Measurements from ENCODE around the gene MYMX. TPM values are rescaled to one million over a fixed set of nuclear protein-coding genes. Genes with fewer than 3 reads are reported as not detected.

Gene MYMX
- total RNA-seq, 3 donors from 2014 or later = 0.39 TPM; not detected in 2

DNA sequence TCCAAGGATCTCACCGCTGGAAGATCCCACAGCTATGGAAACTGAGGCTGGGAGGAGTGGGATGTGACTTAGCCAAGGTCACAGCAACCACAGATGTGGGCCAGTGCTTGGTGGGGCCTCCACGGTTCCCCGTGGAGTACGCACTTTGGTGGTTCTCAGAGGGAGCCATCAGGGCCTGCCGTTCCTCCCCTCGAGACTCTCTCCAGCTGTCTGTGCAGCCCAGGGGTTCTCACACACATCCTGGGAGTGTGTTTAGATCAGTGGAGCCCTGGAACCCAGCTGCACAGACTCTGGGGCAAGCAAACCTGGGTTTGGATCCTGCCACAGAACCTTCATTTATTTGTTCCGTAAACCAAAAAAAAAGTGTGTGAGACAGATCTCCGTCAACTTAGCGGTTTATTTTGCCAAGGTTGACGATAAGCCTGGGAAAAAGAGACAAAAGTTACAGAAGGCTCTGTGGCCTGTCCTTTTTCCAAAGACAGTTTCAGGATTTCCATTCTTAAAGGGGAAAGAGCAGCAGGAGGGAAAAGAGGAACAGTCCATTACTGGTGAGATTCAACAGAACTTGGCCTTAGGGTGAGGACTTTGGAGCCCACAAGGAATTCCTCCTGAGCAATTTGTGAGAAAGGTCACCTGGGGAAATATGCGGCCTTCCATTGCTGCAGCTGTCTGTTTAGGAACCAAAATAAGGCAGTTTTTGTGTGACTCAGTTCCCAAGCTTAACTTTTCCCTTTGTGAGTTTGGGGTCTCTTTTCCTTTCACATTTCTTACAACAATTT is 13.6 kb upstream of the MYMX start:
- Histone ChIP-seq H3K4me3 (no peak overlapping the region), H3K36me3 (ENCODE audit: low read depth) (no peaks in the 10 kb centered on the region), H3K4me1 (ENCODE audit: low read depth) (no peaks in the 10 kb centered on the region), H3K9me3 (no peaks in the 10 kb centered on the region)
- ATAC-seq = peak; percentile 40
- DNase-seq = no peak
- intact Hi-C loops (cut with DNase I, micrococcal nuclease) = no loop called here
- TF ChIP-seq, protein P1, sequence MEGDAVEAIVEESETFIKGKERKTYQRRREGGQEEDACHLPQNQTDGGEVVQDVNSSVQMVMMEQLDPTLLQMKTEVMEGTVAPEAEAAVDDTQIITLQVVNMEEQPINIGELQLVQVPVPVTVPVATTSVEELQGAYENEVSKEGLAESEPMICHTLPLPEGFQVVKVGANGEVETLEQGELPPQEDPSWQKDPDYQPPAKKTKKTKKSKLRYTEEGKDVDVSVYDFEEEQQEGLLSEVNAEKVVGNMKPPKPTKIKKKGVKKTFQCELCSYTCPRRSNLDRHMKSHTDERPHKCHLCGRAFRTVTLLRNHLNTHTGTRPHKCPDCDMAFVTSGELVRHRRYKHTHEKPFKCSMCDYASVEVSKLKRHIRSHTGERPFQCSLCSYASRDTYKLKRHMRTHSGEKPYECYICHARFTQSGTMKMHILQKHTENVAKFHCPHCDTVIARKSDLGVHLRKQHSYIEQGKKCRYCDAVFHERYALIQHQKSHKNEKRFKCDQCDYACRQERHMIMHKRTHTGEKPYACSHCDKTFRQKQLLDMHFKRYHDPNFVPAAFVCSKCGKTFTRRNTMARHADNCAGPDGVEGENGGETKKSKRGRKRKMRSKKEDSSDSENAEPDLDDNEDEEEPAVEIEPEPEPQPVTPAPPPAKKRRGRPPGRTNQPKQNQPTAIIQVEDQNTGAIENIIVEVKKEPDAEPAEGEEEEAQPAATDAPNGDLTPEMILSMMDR (IDR thresholded peaks at IDR 0.05) = no peak

DNA sequence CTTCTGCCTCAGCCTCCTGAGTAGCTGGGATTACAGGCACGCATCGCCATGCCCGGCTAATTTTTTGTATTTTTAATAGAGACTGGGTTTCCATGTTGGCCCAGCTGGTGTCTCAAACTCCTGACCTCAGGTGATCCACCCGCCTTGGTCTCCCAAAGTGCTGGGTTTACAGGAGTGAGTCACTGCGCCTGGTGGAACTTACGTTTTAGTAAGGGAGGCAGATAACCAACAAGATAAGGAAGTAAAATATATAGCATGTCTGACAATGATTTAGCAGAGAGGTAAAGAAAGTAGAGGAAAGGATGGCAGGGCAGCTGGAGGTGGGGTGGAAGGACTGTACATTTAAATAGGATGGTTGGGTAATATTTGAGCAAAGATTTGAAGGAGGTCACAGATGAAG is 12.8 kb upstream of the MYMX start:
- Histone ChIP-seq H3K4me1 (ENCODE audit: low read depth) (no peaks in the 10 kb centered on the region), H3K4me3 (no peak overlapping the region), H3K36me3 (ENCODE audit: low read depth) (no peaks in the 10 kb centered on the region), H3K9me3 (no peaks in the 10 kb centered on the region)
- peak in 1 of 3 donors; percentile 44 for DNase-seq
- TF ChIP-seq, protein P1 (IDR thresholded peaks at IDR 0.05) = no peak
- intact Hi-C loops (cut with DNase I, micrococcal nuclease) = no loop called here
- ATAC-seq = peak; percentile 87

DNA sequence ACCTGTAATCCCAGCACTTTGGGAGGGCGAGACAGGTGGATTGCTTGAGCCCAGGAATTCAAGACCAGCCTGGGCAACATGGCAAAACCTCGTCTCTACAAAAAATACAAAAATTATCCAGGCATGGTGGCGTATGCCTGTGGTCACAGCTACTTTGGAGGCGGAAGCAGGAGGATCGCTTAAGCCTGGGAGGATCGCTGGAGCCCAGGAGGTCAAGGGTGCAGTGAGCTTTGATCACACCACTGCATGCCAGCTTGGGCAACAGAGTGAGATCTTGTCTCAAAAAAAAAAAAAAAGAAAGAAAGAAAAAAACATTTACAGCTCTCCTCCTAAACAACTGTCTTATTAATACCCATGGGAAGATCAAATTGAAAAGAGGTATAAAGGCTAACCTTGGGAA is 8.8 kb upstream of the MYMX start:
- Histone ChIP-seq H3K36me3 (ENCODE audit: low read depth) (no peaks in the 10 kb centered on the region), H3K4me3 (no peak overlapping the region), H3K4me1 (ENCODE audit: low read depth) (no peaks in the 10 kb centered on the region), H3K9me3 (no peaks in the 10 kb centered on the region)
- intact Hi-C loops (cut with DNase I, micrococcal nuclease) = no loop called here
- TF ChIP-seq, protein P1 (IDR thresholded peaks at IDR 0.05) = no peak
- DNase-seq (no peak), ATAC-seq (no peak)

DNA sequence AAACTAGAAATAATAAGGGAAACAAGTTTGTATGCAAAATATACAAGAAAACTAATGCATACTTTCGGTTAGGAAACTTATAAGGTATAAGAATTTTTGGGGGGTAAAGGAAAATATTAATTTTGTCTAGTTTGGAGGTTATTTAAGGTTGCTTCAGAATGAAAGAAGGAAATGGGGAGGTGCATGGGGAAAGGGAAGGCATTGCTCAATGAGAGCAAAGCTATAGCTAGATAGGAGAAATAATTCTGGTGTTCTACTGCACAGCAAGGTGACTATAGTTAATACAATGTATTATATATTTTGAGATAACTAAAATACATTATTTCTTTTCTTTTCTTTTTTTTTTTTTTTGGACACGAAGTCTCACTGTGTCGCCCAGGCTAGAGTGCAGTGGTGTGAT is 5.4 kb upstream of the MYMX start:
- Histone ChIP-seq H3K4me1 (ENCODE audit: low read depth) (no peaks in the 10 kb centered on the region), H3K4me3 (no peak overlapping the region), H3K36me3 (ENCODE audit: low read depth) (no peaks in the 10 kb centered on the region), H3K9me3 (no peaks in the 10 kb centered on the region)
- TF ChIP-seq, protein P1 (IDR thresholded peaks at IDR 0.05) = no peak
- ATAC-seq (no peak), DNase-seq (no peak)
- intact Hi-C loops (cut with DNase I, micrococcal nuclease) = no loop called here

DNA sequence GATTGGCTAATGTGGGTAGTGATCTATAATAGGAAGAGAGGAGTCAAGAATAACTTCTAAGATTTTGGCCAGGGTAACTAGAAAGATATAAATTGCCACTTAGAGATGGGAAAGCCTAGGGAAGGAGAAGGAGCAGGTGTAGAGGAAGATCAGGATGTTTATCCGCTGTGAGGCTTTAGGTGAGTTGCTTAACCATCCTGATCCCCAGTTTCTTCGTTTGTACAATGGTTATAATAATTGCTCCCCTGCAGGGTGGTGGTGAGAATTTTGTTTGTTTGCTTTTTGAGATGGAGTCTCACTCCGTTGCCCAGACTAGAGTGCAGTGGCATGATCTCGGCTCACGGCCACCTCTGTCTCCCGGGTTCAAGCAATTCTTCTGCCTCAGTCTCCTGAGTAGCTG is 2.4 kb upstream of the MYMX start:
- no peak for DNase-seq
- TF ChIP-seq, protein P1 (IDR thresholded peaks at IDR 0.05) = no peak
- H3K4me3 ChIP-seq = no peak overlapping the region
- ATAC-seq = no peak
- intact Hi-C loops (cut with DNase I, micrococcal nuclease) = no loop called here
- no peaks in the 10 kb centered on the region for H3K9me3 ChIP-seq
- H3K36me3 ChIP-seq (ENCODE audit: low read depth) = no peaks in the 10 kb centered on the region
- H3K4me1 ChIP-seq (ENCODE audit: low read depth) = peaks cover 10% of the 10 kb centered on the region

All from mucosa of descending colon (tissue), 3 donors.